ENCODE data around the gene CLBA1.
"Not testable (repeated sequence)": the region's sequence is repeated elsewhere in the genome, so short reads cannot be mapped to it uniquely, and the experiment has no call there.

Gene CLBA1

DNA sequence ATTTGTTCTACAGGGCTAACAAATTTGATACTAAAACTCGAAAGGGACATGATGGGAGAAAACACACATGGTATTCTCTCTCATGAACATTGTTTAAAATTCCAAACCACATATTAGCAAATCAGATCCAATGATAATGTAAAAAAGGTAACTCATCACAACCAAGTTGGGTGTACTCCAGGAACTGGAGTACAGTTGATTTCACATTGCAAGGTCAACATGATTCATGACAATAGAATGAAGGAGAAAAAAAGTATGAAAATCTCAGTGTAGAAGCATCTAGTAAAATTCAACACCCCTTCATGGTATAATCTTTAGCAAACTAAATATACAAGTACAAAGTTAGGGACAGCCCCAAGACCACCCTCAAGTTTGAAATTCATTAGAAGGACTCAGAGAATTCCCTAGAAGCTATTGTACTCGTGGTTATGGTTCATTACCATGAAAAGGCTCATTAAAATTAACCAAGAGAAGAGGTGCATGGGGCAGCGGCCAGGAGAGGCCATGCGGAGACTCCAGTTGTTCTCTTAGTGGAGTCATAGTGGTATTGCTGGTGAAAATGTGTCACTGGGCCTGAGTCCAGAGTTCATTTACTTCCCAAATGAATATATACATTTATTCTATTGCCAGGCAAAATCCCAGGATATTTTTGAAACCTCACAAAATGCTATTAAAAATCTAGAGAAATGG lies 38.3 kb downstream of the CLBA1 start:
- no peak overlapping the region for H3K9ac ChIP-seq (ENCODE audit: low read length)
- peaks cover 50% of the 10 kb centered on the region for H3K4me1 ChIP-seq (ENCODE audit: low read length)
- H3K27ac ChIP-seq (ENCODE audit: low read length), result no peak overlapping the region
- no peak overlapping the region for H3K4me3 ChIP-seq (ENCODE audit: low read length)
- H3K36me3 ChIP-seq (replicated peaks; ENCODE audit: low read depth, low read length), result peaks cover 13% of the 10 kb centered on the region
- peak overlapping the region; percentile 6; the same call in 1 of the 2 replicates for H3K4me2 ChIP-seq (ENCODE audit: low read length)
- no peaks in the 10 kb centered on the region for H3K9me3 ChIP-seq (ENCODE audit: insufficient read depth, low read length)
- peaks cover 13% of the 10 kb centered on the region for H4K20me1 ChIP-seq (ENCODE audit: insufficient read depth, low read length)
- H3K27me3 ChIP-seq (ENCODE audit: low read depth, low read length), result no peaks in the 10 kb centered on the region
- TF ChIP-seq EZH2phosphoT487 (IDR thresholded peaks at IDR 0.05; ENCODE audit: low read depth), result no peak
- TF ChIP-seq CTCF (IDR thresholded peaks at IDR 0.05; ENCODE audit: low read depth, low read length), result no peak
- peaks cover 34% of the 10 kb centered on the region for H3K79me2 ChIP-seq (ENCODE audit: low read length)
- no peak overlapping the region for H2AFZ ChIP-seq (ENCODE audit: low read depth, low read length)

GRCh38 chr14:105025429-105025828 lies 39.8 kb downstream of the CLBA1 start:
- H3K27ac ChIP-seq (ENCODE audit: low read length), result peak overlapping the region; percentile 89
- peak overlapping the region; percentile 35; the same call in 1 of the 2 replicates for H3K9ac ChIP-seq (ENCODE audit: low read length)
- no peaks in the 10 kb centered on the region for H3K9me3 ChIP-seq (ENCODE audit: insufficient read depth, low read length)
- no peak for TF ChIP-seq EZH2phosphoT487 (IDR thresholded peaks at IDR 0.05; ENCODE audit: low read depth)
- TF ChIP-seq CTCF (IDR thresholded peaks at IDR 0.05; ENCODE audit: low read depth, low read length), result no peak
- no peak overlapping the region for H2AFZ ChIP-seq (ENCODE audit: low read depth, low read length)
- peaks cover 42% of the 10 kb centered on the region for H3K4me1 ChIP-seq (ENCODE audit: low read length)
- H3K36me3 ChIP-seq (replicated peaks; ENCODE audit: low read depth, low read length), result no peaks in the 10 kb centered on the region
- H3K27me3 ChIP-seq (ENCODE audit: low read depth, low read length), result no peaks in the 10 kb centered on the region
- H3K4me3 ChIP-seq (ENCODE audit: low read length), result peak overlapping the region; percentile 29
- H4K20me1 ChIP-seq (ENCODE audit: insufficient read depth, low read length), result no peaks in the 10 kb centered on the region
- H3K4me2 ChIP-seq (ENCODE audit: low read length), result peak overlapping the region; percentile 63
- H3K79me2 ChIP-seq (ENCODE audit: low read length), result peaks cover 19% of the 10 kb centered on the region

GRCh38 chr14:105026033-105026785 lies 40.6 kb downstream of the CLBA1 start:
- Histone ChIP-seq H3K79me2 (ENCODE audit: low read length) (peaks cover 15% of the 10 kb centered on the region), H3K9me3 (ENCODE audit: insufficient read depth, low read length) (no peaks in the 10 kb centered on the region), H3K4me3 (ENCODE audit: low read length) (peak overlapping the region; percentile 51), H4K20me1 (ENCODE audit: insufficient read depth, low read length) (no peaks in the 10 kb centered on the region), H3K4me2 (ENCODE audit: low read length) (peak overlapping the region; percentile 63), H3K36me3 (replicated peaks; ENCODE audit: low read depth, low read length) (no peaks in the 10 kb centered on the region), H3K27me3 (ENCODE audit: low read depth, low read length) (no peaks in the 10 kb centered on the region), H2AFZ (ENCODE audit: low read depth, low read length) (no peak overlapping the region), H3K9ac (ENCODE audit: low read length) (peak overlapping the region; percentile 45; the same call in 1 of the 2 replicates), H3K27ac (ENCODE audit: low read length) (peak overlapping the region; percentile 89), H3K4me1 (ENCODE audit: low read length) (peaks cover 42% of the 10 kb centered on the region)
- TF ChIP-seq CTCF (IDR thresholded peaks at IDR 0.05; ENCODE audit: low read depth, low read length) (no peak), EZH2phosphoT487 (IDR thresholded peaks at IDR 0.05; ENCODE audit: low read depth) (no peak)

DNA sequence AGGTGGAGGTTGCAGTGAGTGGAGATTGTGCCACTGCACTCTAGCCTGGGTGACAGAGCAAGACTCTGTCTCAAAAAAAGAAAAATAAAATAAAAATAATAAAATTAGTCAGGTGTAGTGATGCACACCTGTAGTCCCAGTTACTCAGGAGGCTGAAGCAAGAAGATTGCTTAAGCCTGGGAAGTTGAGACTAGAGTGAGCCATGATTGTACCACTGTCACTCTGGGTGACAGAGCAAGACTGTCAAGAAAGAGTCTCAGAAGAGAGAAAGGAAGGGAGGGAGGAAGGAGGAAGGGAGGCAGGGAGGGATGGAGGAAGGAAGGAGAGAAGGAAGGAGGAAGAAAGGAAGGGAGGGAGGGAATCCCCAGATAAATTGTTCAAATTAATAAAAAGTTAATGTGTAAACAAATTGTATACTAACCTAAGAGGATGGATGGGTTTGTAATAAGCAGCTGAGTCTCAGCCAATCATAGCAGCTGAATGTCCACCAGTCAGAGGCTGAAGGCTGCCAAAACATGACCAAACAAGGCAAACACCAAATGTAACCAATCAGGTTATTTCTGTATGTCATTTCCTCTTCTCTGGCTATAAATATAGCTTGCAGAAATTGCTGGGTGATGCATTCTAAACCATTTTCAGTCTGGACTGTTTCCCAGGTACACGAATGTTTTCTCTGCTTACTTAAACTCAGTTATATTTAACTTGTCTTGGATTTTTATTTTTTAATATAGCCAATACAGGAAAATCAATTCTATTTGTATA lies 41.4 kb downstream of the CLBA1 start:
- Histone ChIP-seq H4K20me1 (ENCODE audit: insufficient read depth, low read length) (no peaks in the 10 kb centered on the region), H2AFZ (ENCODE audit: low read depth, low read length) (no peak overlapping the region), H3K27me3 (ENCODE audit: low read depth, low read length) (no peaks in the 10 kb centered on the region), H3K36me3 (replicated peaks; ENCODE audit: low read depth, low read length) (no peaks in the 10 kb centered on the region), H3K4me1 (ENCODE audit: low read length) (peaks cover 42% of the 10 kb centered on the region), H3K79me2 (ENCODE audit: low read length) (peaks cover 8% of the 10 kb centered on the region), H3K4me3 (ENCODE audit: low read length) (no peak overlapping the region), H3K27ac (ENCODE audit: low read length) (peak overlapping the region; percentile 89), H3K9ac (ENCODE audit: low read length) (no peak overlapping the region), H3K9me3 (ENCODE audit: insufficient read depth, low read length) (no peaks in the 10 kb centered on the region), H3K4me2 (ENCODE audit: low read length) (no peak overlapping the region)
- TF ChIP-seq CTCF (IDR thresholded peaks at IDR 0.05; ENCODE audit: low read depth, low read length), result no peak
- TF ChIP-seq EZH2phosphoT487 (IDR thresholded peaks at IDR 0.05; ENCODE audit: low read depth), result no peak

DNA sequence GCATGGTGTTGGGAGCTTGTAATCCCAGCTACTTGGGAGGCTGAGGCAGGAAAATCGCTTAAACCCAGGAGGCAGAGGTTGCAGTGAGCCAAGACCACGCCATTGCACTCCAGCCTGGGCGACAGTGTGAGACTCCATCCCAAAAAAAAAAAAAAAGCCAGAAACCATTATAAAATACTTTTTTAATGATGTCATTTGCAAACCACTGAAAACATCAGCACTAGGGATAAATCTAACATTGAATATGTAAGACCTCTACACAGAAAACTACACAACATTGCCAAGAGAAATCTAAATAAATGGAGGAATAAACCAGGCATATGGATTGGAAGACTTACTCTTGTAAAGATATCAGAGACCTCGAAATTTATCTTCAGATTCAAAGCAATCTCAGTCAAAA lies 42.1 kb downstream of the CLBA1 start:
- H3K27ac ChIP-seq (ENCODE audit: low read length); H4K20me1 ChIP-seq (ENCODE audit: insufficient read depth, low read length); H3K9me3 ChIP-seq (ENCODE audit: insufficient read depth, low read length); H3K36me3 ChIP-seq (replicated peaks; ENCODE audit: low read depth, low read length); H3K9ac ChIP-seq (ENCODE audit: low read length); H3K79me2 ChIP-seq (ENCODE audit: low read length); H3K4me2 ChIP-seq (ENCODE audit: low read length); H2AFZ ChIP-seq (ENCODE audit: low read depth, low read length); H3K27me3 ChIP-seq (ENCODE audit: low read depth, low read length); H3K4me3 ChIP-seq (ENCODE audit: low read length): not testable (repeated sequence)
- peaks cover 36% of the 10 kb centered on the region for H3K4me1 ChIP-seq (ENCODE audit: low read length)
